Coronary artery (tissue), 2 donors: ENCODE results near the gene PPP1CA.
A peak's percentile ranks its signal among the peaks of the same experiment; 100 is the strongest.

ENCODE experiments used
- DNase-seq: peaks from one replicate; pipeline ENCODE4 v3.0.0-alpha.2; 2017; ENCODE audit warnings: low spot score
- H3K27ac ChIP-seq, 2 donors: fragments of 200-600 bp; sonication (generic); one replicate each; pipeline ENCODE4 v1.5.1; 2016 to 2019
- H3K4me3 ChIP-seq: fragments of 200-600 bp; sonication (generic); 2 replicates; pipeline ENCODE4 v1.5.1; 2016; ENCODE audit warnings: mild to moderate bottlenecking, moderate library complexity
- CTCF ChIP-seq: fragments of 200-600 bp; sonication (generic); IDR thresholded peaks from one replicate; pipeline ENCODE4 v1.5.1; 2019; ENCODE audit warnings: antibody characterized with exemption

PPP1CA gene

GRCh38 chr11:67349928-67350465 lies 51.7 kb downstream of the PPP1CA start:
- no peak for TF ChIP-seq CTCF
- peak overlapping the region in 1 of 2 donors; percentile 56 for H3K27ac ChIP-seq
- DNase-seq, result no peak
- H3K4me3 ChIP-seq, result no peak overlapping the region

GRCh38 chr11:67349457-67349856 lies 52.2 kb downstream of the PPP1CA start:
- H3K27ac ChIP-seq, result peak overlapping the region in 1 of 2 donors; percentile 56
- no peak for DNase-seq
- TF ChIP-seq CTCF, result no peak
- H3K4me3 ChIP-seq, result no peak overlapping the region

GRCh38 chr11:67349036-67349435 lies 52.6 kb downstream of the PPP1CA start:
- H3K27ac ChIP-seq, result peak overlapping the region in 1 of 2 donors; percentile 56
- TF ChIP-seq CTCF, result no peak

More at GRCh38 chr11:67349036-67349435, 52.6 kb downstream of the PPP1CA start:
- no peak overlapping the region for H3K4me3 ChIP-seq
- no peak for DNase-seq
